ENCODE results near the gene GPR151. TPM values are rescaled to one million over a fixed set of nuclear protein-coding genes. Genes with fewer than 3 reads are reported as not detected.

Gene GPR151
- polyA plus RNA-seq, 3 donors, result not detected

DNA sequence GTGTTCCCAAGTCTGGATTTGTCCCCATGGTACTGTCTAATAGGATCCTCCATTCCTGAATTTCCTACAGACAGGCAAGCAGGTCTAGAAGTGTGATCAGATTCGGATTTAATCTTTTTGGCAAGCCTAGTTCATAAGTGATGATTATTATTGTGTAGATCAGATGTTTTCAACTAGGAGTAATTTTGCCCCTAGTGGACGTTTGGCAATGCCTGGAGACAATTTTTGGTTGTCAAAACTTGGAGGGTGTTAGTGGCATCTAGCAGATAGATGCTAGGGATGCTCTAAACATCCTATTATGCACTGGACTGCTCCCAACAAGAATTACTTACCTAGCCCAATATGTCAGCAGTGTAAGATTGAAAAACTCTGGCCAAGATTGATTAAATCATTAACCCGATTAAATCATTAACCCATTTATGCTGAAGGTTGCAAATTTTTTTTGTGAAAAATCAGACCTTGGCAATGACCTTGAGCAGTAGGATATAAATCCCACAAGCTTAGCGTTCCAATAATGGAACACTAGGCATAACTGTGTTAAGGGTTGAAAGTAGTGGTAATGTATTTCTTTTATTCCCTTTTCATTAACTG, 40.7 kb downstream of the GPR151 start:
- H3K27me3 ChIP-seq (ENCODE audit: control insufficient read depth in 2 of 2, insufficient read depth in 2 of 2, low read length in 2 of 2), result no peaks in the 10 kb centered on the region
- Mint-ChIP-seq H3K27me3 (ENCODE audit: low read depth in 3 of 3) (no peaks in the 10 kb centered on the region), H3K9me3 (peaks cover 0 to 3% (median 0%) of the 10 kb centered on the region in 7 donors), H3K36me3 (peaks cover 57 to 78% of the 10 kb centered on the region in 2 donors), H3K4me3 (no peak overlapping the region), H3K4me1 (peaks cover 12% of the 10 kb centered on the region), H3K27ac (peak overlapping the region in 1 of 7 donors; percentile 0)
- peak overlapping the region in 1 of 2 donors; percentile 47 for H3K27ac ChIP-seq (ENCODE audit: low read depth in 1 of 2, low read length in 2 of 2)
- intact Hi-C loops (cut with micrococcal nuclease), result loop anchor here in 1 of 2 donors (10.0 kb wide), 1 partner anchor 210 kb away; no protein-coding TSS in a partner anchor
- no peak for DNase-seq
- WGBS (ENCODE audit: insufficient coverage), result no CpG with 5 or more reads among the region's 4 CpGs
- H3K4me3 ChIP-seq (replicated peaks in 1 of 3; ENCODE audit: low read depth in 2 of 3, low read length in 3 of 3), result no peak overlapping the region
- peaks cover 13% of the 10 kb centered on the region for H3K79me2 ChIP-seq (ENCODE audit: insufficient read depth, low read length)
- no peak overlapping the region for H2AFZ ChIP-seq (ENCODE audit: insufficient read depth, low read depth, low read length, poor library complexity, severe bottlenecking)
- no peak overlapping the region for H3K9ac ChIP-seq (ENCODE audit: insufficient read depth, low read length, poor library complexity, severe bottlenecking)
- TF ChIP-seq, protein P1, sequence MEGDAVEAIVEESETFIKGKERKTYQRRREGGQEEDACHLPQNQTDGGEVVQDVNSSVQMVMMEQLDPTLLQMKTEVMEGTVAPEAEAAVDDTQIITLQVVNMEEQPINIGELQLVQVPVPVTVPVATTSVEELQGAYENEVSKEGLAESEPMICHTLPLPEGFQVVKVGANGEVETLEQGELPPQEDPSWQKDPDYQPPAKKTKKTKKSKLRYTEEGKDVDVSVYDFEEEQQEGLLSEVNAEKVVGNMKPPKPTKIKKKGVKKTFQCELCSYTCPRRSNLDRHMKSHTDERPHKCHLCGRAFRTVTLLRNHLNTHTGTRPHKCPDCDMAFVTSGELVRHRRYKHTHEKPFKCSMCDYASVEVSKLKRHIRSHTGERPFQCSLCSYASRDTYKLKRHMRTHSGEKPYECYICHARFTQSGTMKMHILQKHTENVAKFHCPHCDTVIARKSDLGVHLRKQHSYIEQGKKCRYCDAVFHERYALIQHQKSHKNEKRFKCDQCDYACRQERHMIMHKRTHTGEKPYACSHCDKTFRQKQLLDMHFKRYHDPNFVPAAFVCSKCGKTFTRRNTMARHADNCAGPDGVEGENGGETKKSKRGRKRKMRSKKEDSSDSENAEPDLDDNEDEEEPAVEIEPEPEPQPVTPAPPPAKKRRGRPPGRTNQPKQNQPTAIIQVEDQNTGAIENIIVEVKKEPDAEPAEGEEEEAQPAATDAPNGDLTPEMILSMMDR (IDR thresholded peaks at IDR 0.05), result no peak
- H3K36me3 ChIP-seq (replicated peaks in 1 of 2; ENCODE audit: control insufficient read depth in 1 of 2, insufficient read depth in 2 of 2, low read length in 2 of 2), result peaks cover 55 to 90% of the 10 kb centered on the region in 2 donors
- H3K4me1 ChIP-seq (ENCODE audit: control insufficient read depth in 1 of 2, insufficient read depth in 2 of 2, low read length in 2 of 2), result peaks cover 15 to 17% of the 10 kb centered on the region in 2 donors
- H4K20me1 ChIP-seq (ENCODE audit: insufficient read depth, low read length), result peaks cover 11% of the 10 kb centered on the region
- H3K9me3 ChIP-seq (replicated peaks in 1 of 2; ENCODE audit: control insufficient read depth in 1 of 2, insufficient read depth in 1 of 2, low read length in 2 of 2), result no peaks in the 10 kb centered on the region
- H3K4me2 ChIP-seq (replicated peaks; ENCODE audit: extremely low read depth, low read length, poor library complexity, severe bottlenecking), result no peak overlapping the region

DNA sequence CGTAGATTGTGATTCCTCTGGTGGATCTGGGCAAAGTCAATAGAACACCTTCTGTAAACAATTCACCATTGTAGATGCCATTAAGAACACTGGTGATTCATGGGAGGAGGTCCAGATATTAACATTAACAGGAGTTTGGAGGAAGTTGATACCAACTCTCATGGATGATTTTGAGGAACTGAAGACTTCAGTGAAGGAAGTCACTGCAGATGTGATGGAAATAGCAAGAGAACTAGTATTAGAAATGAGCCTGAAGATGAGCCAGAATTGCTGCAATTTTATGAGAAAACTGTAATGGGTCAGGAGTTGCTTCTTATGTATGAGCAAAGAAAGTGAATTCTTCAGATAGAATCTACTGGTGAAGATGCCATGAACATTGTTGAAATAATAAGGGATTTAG, 41.9 kb downstream of the GPR151 start:
- H3K4me3 ChIP-seq (replicated peaks in 1 of 3; ENCODE audit: low read depth in 2 of 3, low read length in 3 of 3), result no peak overlapping the region
- H3K36me3 Mint-ChIP-seq, result peaks cover 59 to 77% of the 10 kb centered on the region in 2 donors
- no CpG with 5 or more reads among the region's 1 CpG for WGBS (ENCODE audit: insufficient coverage)
- peaks cover 11% of the 10 kb centered on the region for H4K20me1 ChIP-seq (ENCODE audit: insufficient read depth, low read length)
- H3K9ac ChIP-seq (ENCODE audit: insufficient read depth, low read length, poor library complexity, severe bottlenecking), result no peak overlapping the region
- H3K27me3 Mint-ChIP-seq (ENCODE audit: low read depth in 3 of 3), result no peaks in the 10 kb centered on the region
- H3K79me2 ChIP-seq (ENCODE audit: insufficient read depth, low read length), result peaks cover 17% of the 10 kb centered on the region
- peak overlapping the region in 4 of 7 donors; percentile 32 to 80 (median 58) for H3K27ac Mint-ChIP-seq
- TF ChIP-seq, protein P1 (IDR thresholded peaks at IDR 0.05), result no peak
- peak overlapping the region in 1 of 2 donors; percentile 47 for H3K27ac ChIP-seq (ENCODE audit: low read depth in 1 of 2, low read length in 2 of 2)
- H3K9me3 Mint-ChIP-seq, result peaks cover 0 to 3% (median 0%) of the 10 kb centered on the region in 7 donors
- peaks cover 12% of the 10 kb centered on the region for H3K4me1 Mint-ChIP-seq
- intact Hi-C loops (cut with micrococcal nuclease), result loop anchor here in 1 of 2 donors (10.0 kb wide), 1 partner anchor 209 kb away; no protein-coding TSS in a partner anchor
- H3K4me1 ChIP-seq (ENCODE audit: control insufficient read depth in 1 of 2, insufficient read depth in 2 of 2, low read length in 2 of 2), result peaks cover 15 to 17% of the 10 kb centered on the region in 2 donors
- no peaks in the 10 kb centered on the region for H3K9me3 ChIP-seq (replicated peaks in 1 of 2; ENCODE audit: control insufficient read depth in 1 of 2, insufficient read depth in 1 of 2, low read length in 2 of 2)
- H3K4me3 Mint-ChIP-seq, result no peak overlapping the region
- H3K27me3 ChIP-seq (ENCODE audit: control insufficient read depth in 2 of 2, insufficient read depth in 2 of 2, low read length in 2 of 2), result no peaks in the 10 kb centered on the region
- H2AFZ ChIP-seq (ENCODE audit: insufficient read depth, low read depth, low read length, poor library complexity, severe bottlenecking), result no peak overlapping the region
- no peak overlapping the region for H3K4me2 ChIP-seq (replicated peaks; ENCODE audit: extremely low read depth, low read length, poor library complexity, severe bottlenecking)
- H3K36me3 ChIP-seq (replicated peaks in 1 of 2; ENCODE audit: control insufficient read depth in 1 of 2, insufficient read depth in 2 of 2, low read length in 2 of 2), result peaks cover 58 to 89% of the 10 kb centered on the region in 2 donors
- peak; percentile 19 to 39 (median 27) for DNase-seq

Measured in CD14-positive monocyte (primary cell).